AG04450 (cell line): ENCODE results near the gene HMSD. TPM values are rescaled to one million over a fixed set of nuclear protein-coding genes. Genes with fewer than 3 reads are reported as not detected.

Experiments used
- CTCF ChIA-PET: fragments of 300-600, 350-600 bp; formaldehyde crosslinking; extraction: SDS; loops from one replicate; lab custom pipeline; 2022; ENCODE audit warnings: antibody characterized with exemption, inconsistent platforms; lab: Charles Lee
- POLR2A ChIA-PET: fragments of 350-600 bp; formaldehyde crosslinking; extraction: SDS; loops from one replicate; lab custom pipeline; 2021; ENCODE audit warnings: antibody characterized with exemption, inconsistent platforms; lab: Yijun Ruan, JAX
- DNase-seq: peaks from one replicate; pipeline ENCODE4 v3.0.0-alpha.2; 2011; ENCODE audit warnings: low read depth, low spot score
- H3K27ac ChIP-seq: one replicate; pipeline ENCODE4 v1.5.1; 2012; ENCODE audit warnings: low read depth, low read length, control low read depth
- H3K27me3 ChIP-seq: one replicate; pipeline ENCODE4 v1.6.0; 2012; ENCODE audit warnings: low read length; ENCODE audit not compliant: control insufficient read depth, insufficient read depth
- H3K4me3 ChIP-seq: 2 replicates; pipeline ENCODE4 v1.5.1; 2011; ENCODE audit warnings: mild to moderate bottlenecking, low read depth, low read length, control low read depth
- H3K9me3 ChIP-seq: 2 replicates; pipeline ENCODE4 v1.5.1; 2012; ENCODE audit warnings: low read length; ENCODE audit not compliant: control insufficient read depth, insufficient read depth
- polyA plus RNA-seq: library from polyadenylated mRNA; depleted of rRNA; stranded (reverse); fragments of >200 nt; gene quantifications from 2 replicates; pipeline ENCODE4 v1.2.3, GENCODE V29; 2011
- TF ChIP-seq, protein P1 (sequence below): IDR thresholded peaks from 2 replicates; pipeline ENCODE4 v1.5.1; 2011; ENCODE audit warnings: low read depth, low read length, control low read depth, inconsistent platforms

Gene HMSD
- polyA plus RNA-seq, 1 experiment, result 0.63 TPM

DNA sequence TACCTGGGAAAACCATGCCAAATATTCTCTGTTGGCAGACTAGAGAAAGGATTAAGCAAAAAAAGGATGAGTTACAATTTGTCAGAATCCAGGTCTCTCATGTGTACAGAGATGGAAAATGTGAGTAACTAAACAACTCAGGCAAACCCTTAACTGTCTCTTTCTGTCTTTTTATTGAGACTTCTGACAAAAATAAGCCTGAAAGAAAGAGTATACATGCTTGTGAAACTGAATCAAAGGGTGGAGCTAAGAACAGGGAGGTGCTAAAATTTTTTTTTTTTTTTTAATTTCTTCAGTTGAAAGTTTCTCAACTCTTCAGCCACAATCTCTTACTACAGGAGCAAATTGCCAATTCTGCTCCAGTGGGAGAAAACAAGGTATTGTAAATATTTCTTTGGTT, 41.4 kb upstream of the HMSD start, which contains the start of gene SERPINB10:
Gene SERPINB10 (plus strand): TSS at position 295 of the 400 bp plus-strand sequence. CDS start 7,553 bp downstream, outside the sequence.
- no peak for DNase-seq
- POLR2A ChIA-PET, result no interaction called here
- Histone ChIP-seq H3K4me3 (no peak within 1 kb of the TSS), H3K27ac (no peak within 1 kb of the TSS), H3K9me3 (no peaks in the 10 kb centered on the region), H3K27me3 (no peaks in the 10 kb centered on the region)
- TF ChIP-seq, protein P1, sequence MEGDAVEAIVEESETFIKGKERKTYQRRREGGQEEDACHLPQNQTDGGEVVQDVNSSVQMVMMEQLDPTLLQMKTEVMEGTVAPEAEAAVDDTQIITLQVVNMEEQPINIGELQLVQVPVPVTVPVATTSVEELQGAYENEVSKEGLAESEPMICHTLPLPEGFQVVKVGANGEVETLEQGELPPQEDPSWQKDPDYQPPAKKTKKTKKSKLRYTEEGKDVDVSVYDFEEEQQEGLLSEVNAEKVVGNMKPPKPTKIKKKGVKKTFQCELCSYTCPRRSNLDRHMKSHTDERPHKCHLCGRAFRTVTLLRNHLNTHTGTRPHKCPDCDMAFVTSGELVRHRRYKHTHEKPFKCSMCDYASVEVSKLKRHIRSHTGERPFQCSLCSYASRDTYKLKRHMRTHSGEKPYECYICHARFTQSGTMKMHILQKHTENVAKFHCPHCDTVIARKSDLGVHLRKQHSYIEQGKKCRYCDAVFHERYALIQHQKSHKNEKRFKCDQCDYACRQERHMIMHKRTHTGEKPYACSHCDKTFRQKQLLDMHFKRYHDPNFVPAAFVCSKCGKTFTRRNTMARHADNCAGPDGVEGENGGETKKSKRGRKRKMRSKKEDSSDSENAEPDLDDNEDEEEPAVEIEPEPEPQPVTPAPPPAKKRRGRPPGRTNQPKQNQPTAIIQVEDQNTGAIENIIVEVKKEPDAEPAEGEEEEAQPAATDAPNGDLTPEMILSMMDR, result no peak
- CTCF ChIA-PET, result interaction anchor here (0.8 kb wide), 1 partner anchor 56 kb away, joined by 4 read pairs; no protein-coding TSS in a partner anchor

DNA sequence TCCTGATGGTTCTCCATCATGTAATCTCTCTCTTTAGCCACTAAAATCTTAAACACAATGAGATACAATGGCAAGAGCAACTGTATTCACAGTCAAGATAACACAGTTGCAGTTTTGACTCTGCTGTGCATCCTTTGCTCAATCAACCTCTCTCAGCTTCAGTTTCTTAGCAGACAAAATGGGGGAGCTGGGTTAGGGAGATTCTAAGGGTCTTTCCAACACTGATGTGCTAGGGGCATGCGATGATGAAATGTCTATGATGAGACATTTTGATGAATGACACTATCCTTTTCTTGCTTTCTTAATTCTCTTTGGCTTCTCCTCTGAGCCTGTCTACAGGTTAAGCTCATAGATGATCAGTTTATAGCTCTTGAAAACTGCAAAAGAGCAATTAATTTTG, 40.2 kb upstream of the HMSD start:
- Histone ChIP-seq H3K27ac (no peak overlapping the region), H3K9me3 (no peaks in the 10 kb centered on the region), H3K4me3 (no peak overlapping the region), H3K27me3 (no peaks in the 10 kb centered on the region)
- TF ChIP-seq, protein P1, result no peak
- ChIA-PET CTCF (interaction anchor here (1.2 kb wide), 1 partner anchor 85 kb away, joined by 3 read pairs; no protein-coding TSS in a partner anchor), POLR2A (no interaction called here)
- DNase-seq, result no peak

DNA sequence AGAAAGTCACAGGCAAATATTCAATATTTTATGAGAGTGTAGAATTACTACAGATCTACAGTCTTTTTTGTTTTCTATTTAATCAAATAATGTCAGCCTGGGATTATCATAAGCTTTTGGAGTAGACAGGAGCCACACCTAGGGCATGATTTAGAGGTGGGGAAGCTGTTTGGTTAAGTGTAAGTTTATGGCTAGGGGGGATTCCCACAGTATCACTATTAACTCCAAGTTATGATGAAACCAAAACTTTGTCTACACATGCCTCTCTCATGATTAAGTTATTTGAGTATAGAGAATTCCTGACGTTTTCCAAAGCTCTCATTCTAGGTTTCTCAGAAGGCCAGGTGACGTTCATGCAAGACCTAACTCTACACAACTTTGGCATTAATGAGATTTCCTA, 39.2 kb upstream of the HMSD start:
- DNase-seq, result no peak
- Histone ChIP-seq H3K4me3 (no peak overlapping the region), H3K9me3 (no peaks in the 10 kb centered on the region), H3K27me3 (no peaks in the 10 kb centered on the region), H3K27ac (no peak overlapping the region)
- TF ChIP-seq, protein P1, result no peak
- POLR2A ChIA-PET, result no interaction called here
- CTCF ChIA-PET, result interaction anchor here (1.3 kb wide), 1 partner anchor 85 kb away, joined by 3 read pairs; no protein-coding TSS in a partner anchor

DNA sequence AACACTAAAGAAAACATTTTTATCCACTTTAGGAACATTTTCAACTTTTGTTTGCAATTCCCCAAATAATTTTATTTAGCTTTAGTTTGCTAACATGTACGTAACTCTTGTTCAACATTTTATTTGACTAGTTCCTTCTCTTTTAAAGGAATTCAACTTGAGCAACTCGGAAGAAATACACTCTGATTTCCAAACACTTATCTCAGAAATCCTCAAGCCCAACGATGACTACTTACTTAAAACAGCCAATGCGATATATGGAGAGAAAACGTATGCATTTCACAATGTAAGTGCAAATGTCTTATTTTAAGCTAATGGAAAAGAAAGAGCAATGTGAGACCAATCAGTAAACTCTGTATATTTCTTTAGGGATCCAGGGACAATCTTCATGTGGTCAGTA, 31.3 kb upstream of the HMSD start:
- H3K9me3 ChIP-seq, result no peaks in the 10 kb centered on the region
- no peak overlapping the region for H3K4me3 ChIP-seq
- DNase-seq, result no peak
- POLR2A ChIA-PET, result no interaction called here
- peaks cover 5% of the 10 kb centered on the region for H3K27me3 ChIP-seq
- CTCF ChIA-PET, result interaction anchor here (0.7 kb wide), 1 partner anchor 77 kb away, joined by 3 read pairs; no protein-coding TSS in a partner anchor
- TF ChIP-seq, protein P1, result no peak
- no peak overlapping the region for H3K27ac ChIP-seq

DNA sequence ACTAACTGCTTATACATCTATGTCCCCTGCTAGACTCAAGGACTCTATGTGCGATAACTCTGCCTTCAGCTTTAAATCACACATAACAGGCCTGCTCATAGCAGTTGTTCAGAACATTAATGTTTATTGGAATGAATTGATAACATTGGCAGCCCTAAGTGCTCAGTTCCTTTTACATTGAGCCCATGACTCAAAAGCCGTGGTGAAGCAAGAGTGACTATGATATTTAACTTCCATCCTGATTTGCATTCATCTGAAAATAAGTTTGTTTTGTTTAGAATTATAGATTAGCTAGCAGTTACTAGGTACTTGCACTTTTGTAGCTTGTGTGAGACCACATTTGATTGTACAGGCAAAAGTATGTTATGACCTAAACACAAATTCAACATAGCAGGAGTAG, 27.1 kb upstream of the HMSD start:
- TF ChIP-seq, protein P1, result no peak
- Histone ChIP-seq H3K9me3 (no peaks in the 10 kb centered on the region), H3K4me3 (no peak overlapping the region), H3K27ac (no peak overlapping the region), H3K27me3 (no peaks in the 10 kb centered on the region)
- POLR2A ChIA-PET, result no interaction called here
- CTCF ChIA-PET, result interaction anchor here (1.3 to 3.1 kb wide), 2 partner anchors 14 to 404 kb away, joined by 3 to 15 read pairs; no protein-coding TSS in a partner anchor
- no peak for DNase-seq
